Central memory CD4-positive, alpha-beta T cell (primary cell): ENCODE data around the gene MPDU1.
A peak's percentile ranks its signal among the peaks of the same experiment; 100 is the strongest.

Experiments
- DNase-seq: peaks from one replicate; pipeline ENCODE4 v3.0.0; 2022
- total RNA-seq, 3 experiments: gene quantifications; one replicate each; lab custom pipeline; 2026; lab: John Stamatoyannopoulos, UW

Gene MPDU1
- 23.3 to 81.9 (median 25.2) reads per million in 3 experiments for total RNA-seq

- peak; percentile 96 for DNase-seq
Observed at GRCh38 chr17:7583253-7584109, at the start of gene MPDU1. Gene MPDU1, plus strand, starts transcription at chr17:7583852. Its CDS starts 11 bp downstream, at chr17:7583863.

- no peak for DNase-seq
Observed at GRCh38 chr17:7538050-7538449, 45.6 kb upstream of the MPDU1 start.

DNA sequence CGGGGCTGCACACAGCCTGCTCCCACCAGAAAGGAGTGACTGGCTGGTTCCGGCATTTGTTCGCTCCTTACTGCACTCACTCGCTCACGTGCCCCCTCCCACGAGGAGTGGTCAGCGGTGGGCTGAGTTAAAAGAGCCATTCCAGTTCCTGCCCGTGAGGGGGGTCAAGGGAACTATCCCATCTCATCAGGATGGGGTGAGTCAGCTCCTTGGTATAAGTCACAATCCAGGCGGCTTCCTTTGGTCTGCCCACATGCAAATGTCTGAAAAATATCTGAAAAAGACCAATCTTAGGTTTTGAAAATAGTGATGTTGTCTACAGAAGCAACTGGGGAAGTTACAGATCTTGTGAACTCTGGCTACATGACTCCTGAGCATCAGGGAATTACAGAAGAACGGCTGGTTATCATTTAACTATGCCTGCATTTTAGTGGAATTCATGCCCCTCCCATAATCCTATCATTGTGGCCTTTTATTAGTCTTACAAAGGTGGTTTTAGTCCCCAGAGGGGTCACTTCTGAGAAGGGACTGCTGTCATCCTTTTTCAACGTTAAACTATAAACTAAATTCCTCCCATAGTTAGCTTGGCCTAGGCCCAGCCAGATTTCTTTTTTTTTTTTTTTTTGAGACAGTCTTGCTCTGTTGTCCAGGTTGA is 44.6 kb upstream of the MPDU1 start:
- DNase-seq, result no peak

DNA sequence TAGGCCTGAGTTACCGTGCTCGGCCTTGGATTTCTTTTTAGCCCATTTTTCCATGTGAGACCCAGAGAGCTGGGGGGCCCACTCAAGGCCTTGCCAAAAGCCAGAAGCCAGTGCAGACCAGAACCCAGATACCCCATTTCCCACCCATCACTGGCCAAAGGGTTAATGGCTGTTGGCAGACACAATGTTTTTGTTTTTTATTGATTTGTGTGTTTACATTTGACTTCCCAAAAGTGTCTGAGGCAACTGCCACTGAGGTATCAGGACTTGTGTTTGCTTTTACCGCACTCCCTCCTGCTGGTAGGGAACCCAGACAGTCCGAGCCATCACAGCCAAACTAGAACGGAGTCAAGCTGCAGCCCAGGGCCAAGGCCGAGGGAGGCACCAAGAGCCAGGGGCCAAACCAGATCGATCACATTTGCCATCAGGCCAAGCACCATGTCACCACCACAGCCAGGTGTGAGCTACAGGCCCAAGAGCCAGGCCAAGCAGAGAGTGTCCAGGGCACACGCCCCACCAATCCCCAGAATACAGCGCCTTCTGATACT is 42.5 kb upstream of the MPDU1 start:
- no peak for DNase-seq

DNA sequence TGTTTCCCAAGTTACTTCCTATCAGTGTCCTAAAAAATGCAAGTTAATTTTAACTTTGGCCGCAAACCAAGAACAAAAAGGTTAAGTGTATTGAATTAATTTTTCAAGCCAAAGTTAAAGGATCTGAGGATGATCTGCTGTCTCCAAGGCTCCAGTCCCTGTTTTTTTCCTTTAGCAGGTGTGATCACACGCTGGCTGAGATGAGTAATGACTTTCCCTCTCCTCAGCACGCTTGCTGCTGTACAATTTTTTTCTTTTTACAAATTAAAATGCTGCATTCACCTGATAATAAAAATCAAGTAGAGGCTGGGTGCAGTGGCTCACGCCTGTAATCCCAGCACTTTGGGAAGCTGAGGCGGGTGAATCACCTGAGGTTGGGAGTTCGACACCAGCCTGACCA is 38.7 kb upstream of the MPDU1 start:
- no peak for DNase-seq

GRCh38 chr17:7548585-7549400 is 34.9 kb upstream of the MPDU1 start, which contains the start of gene TNFSF12:
Gene TNFSF12, plus strand, starts transcription at chr17:7549058. Its CDS starts 96 bp downstream, at chr17:7549154.
- peak; percentile 42 for DNase-seq

DNA sequence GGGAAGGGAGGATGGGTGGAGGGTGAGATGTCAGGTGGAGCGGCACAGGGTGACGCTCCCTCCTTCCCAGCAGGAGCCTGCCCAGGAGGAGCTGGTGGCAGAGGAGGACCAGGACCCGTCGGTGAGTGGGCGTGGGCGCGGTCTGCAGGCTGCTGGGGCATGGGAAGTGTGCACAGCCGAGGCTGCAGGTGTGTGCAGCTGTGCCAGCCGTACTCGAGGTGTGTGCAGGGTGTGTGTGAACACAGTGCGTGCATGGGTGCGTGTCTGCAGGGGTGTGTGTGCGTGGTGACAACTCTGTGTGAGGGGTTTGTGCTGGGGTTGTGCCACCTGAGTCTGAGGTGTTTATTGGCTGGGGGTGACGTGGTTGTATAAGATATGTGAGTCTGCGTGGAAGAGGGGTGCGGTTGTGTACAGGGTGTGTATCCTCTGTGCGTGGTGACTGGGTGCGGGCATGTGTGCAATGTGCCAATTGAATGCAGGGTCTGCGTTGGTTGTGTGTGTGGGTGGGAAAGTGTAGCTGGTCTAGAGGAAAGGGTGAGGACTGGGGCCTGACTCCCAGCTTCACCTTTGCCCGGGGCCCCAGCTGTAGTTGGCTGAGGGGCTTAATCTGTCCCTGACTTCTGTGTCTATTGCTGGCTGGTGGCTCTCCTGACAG is 34.1 kb upstream of the MPDU1 start:
- DNase-seq, result peak; percentile 42

- no peak for DNase-seq
Observed at GRCh38 chr17:7550344-7550743, 33.3 kb upstream of the MPDU1 start.

GRCh38 chr17:7551396-7551795 is 32.3 kb upstream of the MPDU1 start:
- DNase-seq, result no peak

DNA sequence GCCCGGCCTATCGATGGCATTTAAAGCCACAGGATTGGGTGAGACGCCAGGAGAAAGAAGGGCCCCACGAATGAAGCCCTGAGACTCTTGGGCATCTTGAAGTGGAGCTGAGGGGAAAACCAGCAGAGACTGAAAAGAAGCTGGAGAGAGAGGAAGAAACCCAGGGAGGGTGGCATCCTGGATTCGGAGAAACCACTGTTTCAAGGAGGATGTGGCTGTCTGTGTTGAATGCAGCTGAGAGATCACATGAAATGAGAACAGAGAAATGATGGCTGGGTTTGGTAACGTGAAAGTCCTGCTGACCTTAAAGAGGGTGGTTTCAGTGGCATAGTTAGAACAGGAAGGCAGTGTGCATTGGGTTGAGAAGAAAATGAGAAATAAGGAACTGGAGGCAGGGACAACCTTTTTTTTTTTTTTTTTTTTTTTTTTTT is 31.0 kb upstream of the MPDU1 start:
- DNase-seq, result peak; percentile 77

GRCh38 chr17:7553356-7553755 is 30.3 kb upstream of the MPDU1 start:
- no peak for DNase-seq

GRCh38 chr17:7555320-7555948 is 28.2 kb upstream of the MPDU1 start:
- DNase-seq, result no peak

- DNase-seq, result no peak
Observed at GRCh38 chr17:7556627-7557026, 27.0 kb upstream of the MPDU1 start.

DNA sequence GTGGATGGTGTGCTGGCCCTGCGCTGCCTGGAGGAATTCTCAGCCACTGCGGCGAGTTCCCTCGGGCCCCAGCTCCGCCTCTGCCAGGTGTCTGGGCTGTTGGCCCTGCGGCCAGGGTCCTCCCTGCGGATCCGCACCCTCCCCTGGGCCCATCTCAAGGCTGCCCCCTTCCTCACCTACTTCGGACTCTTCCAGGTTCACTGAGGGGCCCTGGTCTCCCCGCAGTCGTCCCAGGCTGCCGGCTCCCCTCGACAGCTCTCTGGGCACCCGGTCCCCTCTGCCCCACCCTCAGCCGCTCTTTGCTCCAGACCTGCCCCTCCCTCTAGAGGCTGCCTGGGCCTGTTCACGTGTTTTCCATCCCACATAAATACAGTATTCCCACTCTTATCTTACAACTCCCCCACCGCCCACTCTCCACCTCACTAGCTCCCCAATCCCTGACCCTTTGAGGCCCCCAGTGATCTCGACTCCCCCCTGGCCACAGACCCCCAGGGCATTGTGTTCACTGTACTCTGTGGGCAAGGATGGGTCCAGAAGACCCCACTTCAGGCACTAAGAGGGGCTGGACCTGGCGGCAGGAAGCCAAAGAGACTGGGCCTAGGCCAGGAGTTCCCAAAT is 26.4 kb upstream of the MPDU1 start:
- no peak for DNase-seq

DNA sequence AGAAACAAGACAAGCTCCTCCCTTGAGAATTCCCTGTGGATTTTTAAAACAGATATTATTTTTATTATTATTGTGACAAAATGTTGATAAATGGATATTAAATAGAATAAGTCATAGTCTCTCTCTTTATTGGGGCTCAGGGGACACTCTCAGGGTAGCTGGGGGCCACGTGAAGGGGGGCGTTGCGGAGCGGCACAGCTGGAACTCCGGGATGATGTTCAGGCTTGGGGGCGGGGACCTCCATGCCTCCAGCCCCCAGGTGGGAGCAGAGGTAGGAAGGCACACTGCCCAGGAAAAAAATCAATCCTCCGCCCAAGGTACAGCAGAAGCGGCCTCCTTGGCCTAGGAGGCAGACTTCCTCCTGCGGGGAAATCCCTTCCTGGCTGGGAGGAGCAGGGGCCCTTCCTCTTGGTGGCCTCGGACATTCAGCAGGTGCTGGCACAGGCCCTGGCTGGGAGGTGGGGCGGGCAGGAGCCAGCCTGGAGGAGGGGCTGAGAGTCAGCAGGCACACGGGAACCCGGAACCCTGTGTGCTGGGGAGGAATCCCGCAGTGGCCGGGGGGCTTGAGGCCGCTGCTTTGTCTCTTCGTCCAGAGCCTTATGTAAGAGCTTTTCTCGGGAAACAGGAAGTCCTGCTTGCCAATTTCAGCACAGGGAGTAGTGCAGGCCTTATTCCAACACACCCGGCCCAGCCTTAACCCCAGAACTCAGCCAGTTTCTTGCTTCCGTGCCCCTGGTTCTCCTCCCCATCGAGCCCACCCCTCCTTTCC is 25.7 kb upstream of the MPDU1 start:
- no peak for DNase-seq

GRCh38 chr17:7558544-7559319 is 24.9 kb upstream of the MPDU1 start, which contains the start of gene TNFSF13:
Gene TNFSF13, plus strand, starts transcription at chr17:7558750. Its CDS starts 290 bp downstream, at chr17:7559040.
- DNase-seq, result no peak

- DNase-seq, result no peak
Observed at GRCh38 chr17:7559320-7560171, 24.1 kb upstream of the MPDU1 start.
